A673 (cell line): ENCODE results near the gene DVL1. TPM values are rescaled to one million over a fixed set of nuclear protein-coding genes. Genes with fewer than 3 reads are reported as not detected.
A peak's percentile ranks its signal among the peaks of the same experiment; 100 is the strongest.

ENCODE experiments used
- BruUV-seq: library from RNA; stranded (reverse); fragments of 400-500 nt; replicated peaks from 2 replicates; lab custom pipeline; 2021; lab: Mats Ljungman, UMichigan
- CTCF ChIA-PET: fragments of 300-600 bp; sonication (Branson Sonifier 250); formaldehyde crosslinking; loops from one replicate; lab custom pipeline; 2022; ENCODE audit warnings: antibody characterized with exemption; lab: Charles Lee
- POLR2A ChIA-PET: fragments of 300-600 bp; sonication (Branson Sonifier 250); formaldehyde crosslinking; loops from one replicate; lab custom pipeline; 2022; ENCODE audit warnings: antibody characterized with exemption; ENCODE audit not compliant: low non-redundant PET; lab: Charles Lee
- DNase-seq: peaks from one replicate; pipeline ENCODE4 v3.0.0-alpha.2; 2015; ENCODE audit warnings: low spot score
- H3K27ac ChIP-seq: fragments of 200-600 bp; sonication (generic); 2 replicates; pipeline ENCODE4 v1.5.1; 2016; ENCODE audit warnings: mixed run types, low read depth, mild to moderate bottlenecking, mixed read lengths, antibody characterized with exemption, low read length; ENCODE audit not compliant: poor library complexity, severe bottlenecking
- H3K27me3 ChIP-seq: fragments of 200-600 bp; sonication (generic); replicated peaks from 2 replicates; pipeline ENCODE4 v1.6.1; 2017; ENCODE audit warnings: mixed run types, low read depth, mild to moderate bottlenecking, mixed read lengths, antibody characterized with exemption, low read length; ENCODE audit not compliant: insufficient read depth, poor library complexity
- H3K36me3 ChIP-seq: fragments of 200-600 bp; sonication (generic); 2 replicates; pipeline ENCODE4 v1.6.1; 2016; ENCODE audit warnings: mixed run types, mild to moderate bottlenecking, mixed read lengths, antibody characterized with exemption, low read length; ENCODE audit not compliant: insufficient read depth, poor library complexity, severe bottlenecking
- H3K4me1 ChIP-seq: fragments of 200-600 bp; sonication (generic); 2 replicates; pipeline ENCODE4 v1.6.1; 2017; ENCODE audit warnings: mixed run types, mild to moderate bottlenecking, mixed read lengths, antibody characterized with exemption, low read length; ENCODE audit not compliant: insufficient read depth, poor library complexity, severe bottlenecking
- H3K4me3 ChIP-seq: fragments of 200-600 bp; sonication (generic); 2 replicates; pipeline ENCODE4 v1.5.1; 2016; ENCODE audit warnings: low read depth, mixed run types, mild to moderate bottlenecking, mixed read lengths, low read length; ENCODE audit not compliant: poor library complexity, severe bottlenecking
- H3K9me3 ChIP-seq: fragments of 200-600 bp; sonication (generic); 2 replicates; pipeline ENCODE4 v1.6.1; 2016; ENCODE audit warnings: mixed run types, low read depth, mild to moderate bottlenecking, mixed read lengths, antibody characterized with exemption, low read length; ENCODE audit not compliant: poor library complexity, severe bottlenecking
- CTCF ChIP-seq: fragments of 300-800, 200-600 bp; sonication (generic); conservative IDR thresholded peaks from 2 replicates; pipeline ENCODE4 v1.5.1; 2017; ENCODE audit warnings: low read depth, mild to moderate bottlenecking, antibody characterized with exemption, low read length, moderate library complexity, mixed read lengths
- EZH2 ChIP-seq: fragments of 200-600 bp; sonication (generic); IDR thresholded peaks from 2 replicates; pipeline ENCODE4 v1.6.1; 2017; ENCODE audit warnings: borderline replicate concordance, low read depth, mild to moderate bottlenecking, mixed read lengths, antibody characterized with exemption, low read length; ENCODE audit not compliant: poor library complexity, severe bottlenecking
- intact Hi-C: fragments of 100-400 bp; cut with micrococcal nuclease; formaldehyde crosslinking; loops from one replicate; pipeline ENCODE4 v1.10.0; 2022; ENCODE audit not compliant: unreplicated experiment
- total RNA-seq: library from RNA; stranded (reverse); gene quantifications from 2 replicates; pipeline ENCODE4 v1.2.3, GENCODE V29; 2021

Gene DVL1
- total RNA-seq, 1 experiment from 2014 or later, result 48.0 TPM

GRCh38 chr1:1347663-1348419 lies 1.4 kb downstream of the DVL1 start:
- Histone ChIP-seq H3K9me3 (no peaks in the 10 kb centered on the region), H3K27me3 (no peaks in the 10 kb centered on the region), H3K4me3 (peak overlapping the region; percentile 86), H3K27ac (peak overlapping the region; percentile 75), H3K4me1 (peaks cover 3% of the 10 kb centered on the region), H3K36me3 (no peaks in the 10 kb centered on the region)
- intact Hi-C loops, result no loop called here
- BruUV-seq, result no TSS peak
- POLR2A ChIA-PET, result no interaction called here
- no peak for TF ChIP-seq EZH2
- TF ChIP-seq CTCF, result no peak
- DNase-seq, result no peak
- CTCF ChIA-PET, result no interaction called here

- ChIA-PET POLR2A (no interaction called here), CTCF (no interaction called here)
- TF ChIP-seq CTCF (no peak), EZH2 (no peak)
- intact Hi-C loops, result no loop called here
- Histone ChIP-seq H3K36me3 (no peaks in the 10 kb centered on the region), H3K9me3 (no peaks in the 10 kb centered on the region), H3K4me1 (peaks cover 3% of the 10 kb centered on the region), H3K4me3 (peak overlapping the region; percentile 86), H3K27me3 (no peaks in the 10 kb centered on the region), H3K27ac (no peak overlapping the region)
- no peak for DNase-seq
- BruUV-seq, result no TSS peak
These were observed 2.1 kb downstream of the DVL1 start for GRCh38 chr1:1347026-1347595.

- H3K4me3 ChIP-seq, result no peak overlapping the region
- TF ChIP-seq EZH2 (no peak), CTCF (no peak)
These were observed 2.7 kb downstream of the DVL1 start for GRCh38 chr1:1346501-1346890.

More at GRCh38 chr1:1346501-1346890, 2.7 kb downstream of the DVL1 start:
- no peaks in the 10 kb centered on the region for H3K27me3 ChIP-seq
- no TSS peak for BruUV-seq
- no peaks in the 10 kb centered on the region for H3K9me3 ChIP-seq
- ChIA-PET POLR2A (no interaction called here), CTCF (no interaction called here)
- H3K27ac ChIP-seq, result no peak overlapping the region
- no peaks in the 10 kb centered on the region for H3K36me3 ChIP-seq
- no peak for DNase-seq
- peaks cover 3% of the 10 kb centered on the region for H3K4me1 ChIP-seq
- intact Hi-C loops, result no loop called here
